K562 (cell line): ENCODE data around the gene FAM120AOS. TPM values are rescaled to one million over a fixed set of nuclear protein-coding genes. Genes with fewer than 3 reads are reported as not detected.

ENCODE experiments used
- CEBPB ChIP-seq: fragments of 450-650 bp; IDR thresholded peaks from 2 replicates; pipeline ENCODE4 v1.6.1; 2016; ENCODE audit warnings: missing genetic modification characterization, missing compliant biosample characterization
- CEBPG ChIP-seq, 3 experiments: fragments of 200-800 bp in 1 of 3; sonication (Bioruptor generic) in 1 of 3; sonication (generic) in 1 of 3; formaldehyde crosslinking in 1 of 3; IDR thresholded peaks in 2 of 3; conservative IDR thresholded peaks in 1 of 3; 2 replicates each; pipeline versions ENCODE4 v1.6.1 to v1.8.0; 2016 to 2022; ENCODE audit warnings: missing compliant biosample characterization in 2 of 3, missing genetic modification characterization in 2 of 3, mild to moderate bottlenecking in 1 of 3, missing genetic modification reagents in 1 of 3
- CHD2 ChIP-seq: IDR thresholded peaks from 2 replicates; pipeline ENCODE4 v1.6.1; 2011; ENCODE audit warnings: low read depth, low read length
- CSDE1 ChIP-seq, 2 experiments: fragments of 450-650 bp; IDR thresholded peaks; 2 replicates each; pipeline ENCODE4 v1.6.1; 2016; ENCODE audit warnings: mild to moderate bottlenecking in 1 of 2
- FOXA3 ChIP-seq, 2 experiments: fragments of 450-650 bp in 1 of 2; sonication (generic) in 1 of 2; formaldehyde crosslinking; IDR thresholded peaks in 1 of 2; conservative IDR thresholded peaks in 1 of 2; 2 replicates each; pipeline versions ENCODE4 v1.4.0 to v1.8.0; 2020 to 2022; ENCODE audit warnings: mild to moderate bottlenecking in 2 of 2, missing genetic modification reagents in 1 of 2
- FOXK1 ChIP-seq: sonication (generic); formaldehyde crosslinking; IDR thresholded peaks from 2 replicates; pipeline ENCODE4 v1.8.0; 2022; ENCODE audit warnings: missing genetic modification reagents, mild to moderate bottlenecking, borderline replicate concordance
- KLF16 ChIP-seq: IDR thresholded peaks from 2 replicates; pipeline ENCODE4 v1.6.1; 2016; ENCODE audit warnings: antibody characterized with exemption
- PRPF4 ChIP-seq: fragments of 200-400 bp; formaldehyde crosslinking; IDR thresholded peaks from one replicate; pipeline ENCODE4 v1.6.1; 2017; ENCODE audit warnings: low read length, low read depth, mild to moderate bottlenecking; ENCODE audit not compliant: insufficient read depth, poor library complexity, severe bottlenecking
- SAFB2 ChIP-seq: fragments of 200-400 bp; formaldehyde crosslinking; IDR thresholded peaks from 2 replicates; pipeline ENCODE4 v1.6.1; 2018; ENCODE audit warnings: borderline replicate concordance, low read length, low read depth, moderate library complexity; ENCODE audit not compliant: severe bottlenecking
- SMAD4 ChIP-seq: fragments of 250-450 bp; sonication (Bioruptor Pico); conservative IDR thresholded peaks from 2 replicates; pipeline ENCODE4 v1.8.0; 2021; ENCODE audit warnings: inconsistent platforms, mild to moderate bottlenecking, moderate library complexity
- WHSC1 ChIP-seq: IDR thresholded peaks from one replicate; pipeline ENCODE4 v1.6.1; 2012; ENCODE audit warnings: low read length, control low read depth, inconsistent platforms
- XRCC3 ChIP-seq: fragments of 450-650 bp; IDR thresholded peaks from 2 replicates; pipeline ENCODE4 v1.6.1; 2017; ENCODE audit warnings: mild to moderate bottlenecking, moderate library complexity
- ZC3H8 ChIP-seq: fragments of 450-650 bp; IDR thresholded peaks from 2 replicates; pipeline ENCODE4 v1.6.1; 2017
- ZNF134 ChIP-seq: fragments of 250-450 bp; sonication (Bioruptor Pico); conservative IDR thresholded peaks from 2 replicates; pipeline ENCODE4 v1.4.0; 2020
- ZNF212 ChIP-seq: fragments of 450-650 bp; formaldehyde crosslinking; IDR thresholded peaks from 2 replicates; pipeline ENCODE4 v1.4.0; 2020; ENCODE audit warnings: mild to moderate bottlenecking
- ZNF24 ChIP-seq: fragments of 450-650 bp; IDR thresholded peaks from 2 replicates; pipeline ENCODE4 v1.6.1; 2016
- ZNF507 ChIP-seq: conservative IDR thresholded peaks from 2 replicates; pipeline ENCODE4 v1.6.1; 2017; ENCODE audit warnings: missing genetic modification characterization, missing compliant biosample characterization
- polyA plus RNA-seq, 8 experiments: library from polyadenylated mRNA; depleted of rRNA in 4 of 8; stranded (reverse) in 5 of 8; unstranded in 3 of 8; fragments of >200 nt; fragmentation: Nextera tagmentation in 2 of 8; fragmentation: Illumina TruSeq in 1 of 8; extraction: Ambion mirVana in 2 of 8; extraction: Trizol in 1 of 8; gene quantifications; 2 replicates each; pipeline versions ENCODE4 v1.2.1 to v1.2.3, GENCODE V29; 2011 to 2014; ENCODE audit warnings: inconsistent platforms in 1 of 8, missing spikeins in 1 of 8
- total RNA-seq, 7 experiments: library from RNA; depleted of rRNA in 6 of 7; stranded (reverse); fragments of >200 nt in 6 of 7; fragmentation: Illumina TruSeq in 2 of 7; extraction: Trizol in 2 of 7; gene quantifications; 2 replicates each; pipeline versions ENCODE4 v1.2.1 to v1.2.3, GENCODE V29; 2011 to 2021; ENCODE audit warnings: low replicate concordance in 1 of 7
- TF ChIP-seq, protein P1 (sequence below): sonication (generic); formaldehyde crosslinking; IDR thresholded peaks from 2 replicates; pipeline ENCODE4 v1.8.0; 2022; ENCODE audit warnings: missing genetic modification reagents, mild to moderate bottlenecking, borderline replicate concordance
- TF ChIP-seq, protein P2 (sequence below): sonication (generic); formaldehyde crosslinking; IDR thresholded peaks from 2 replicates; pipeline ENCODE4 v1.8.0; 2022; ENCODE audit warnings: missing genetic modification reagents, mild to moderate bottlenecking, borderline replicate concordance
- TF ChIP-seq, protein P3 (sequence below): fragments of 250-450 bp; sonication (Bioruptor Pico); IDR thresholded peaks from 2 replicates; pipeline ENCODE4 v1.4.0; 2020; ENCODE audit warnings: mild to moderate bottlenecking, moderate library complexity, borderline replicate concordance

The FAM120AOS gene
- total and polyA plus RNA-seq, 9 of the 15 experiments (the other 6 are each of a cell fraction or from before 2014, with no cell fraction given), result 18.8 to 53.4 (median 41.4) TPM

DNA sequence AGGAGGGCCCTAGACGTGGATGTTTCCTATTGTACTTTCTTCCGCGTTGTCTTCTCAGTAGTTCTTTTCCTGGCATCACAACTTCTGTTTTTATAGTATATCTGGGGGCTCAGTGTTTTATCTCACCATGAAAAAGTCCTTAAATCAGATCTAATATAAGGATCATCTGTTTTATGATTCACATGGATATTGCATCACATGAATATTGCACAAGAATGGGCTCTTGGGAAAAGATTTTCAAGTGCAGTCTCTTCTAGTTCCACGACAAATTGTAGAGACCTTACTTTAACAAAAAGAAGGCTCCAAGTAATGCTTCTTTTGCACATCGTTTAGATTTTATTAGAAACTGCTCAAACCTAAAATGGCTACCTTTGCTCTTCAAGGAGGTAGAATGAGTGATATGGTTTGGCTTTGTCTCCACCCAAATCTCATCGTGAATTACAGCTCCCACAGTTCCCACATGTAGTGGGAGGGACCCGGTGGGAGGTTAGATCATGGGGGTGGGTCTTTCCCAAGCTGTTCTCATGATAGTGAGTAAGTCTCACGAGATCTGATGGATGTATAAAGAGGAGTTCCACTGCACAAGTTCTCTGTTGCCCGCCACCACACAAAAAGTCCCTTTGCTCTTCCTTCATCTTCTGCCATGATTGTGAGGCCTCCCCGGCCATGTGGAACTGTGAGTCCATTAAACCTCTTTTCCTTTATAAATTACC, 55.6 kb downstream of the FAM120AOS start (continued):
- TF ChIP-seq CSDE1 (IDR thresholded peaks at IDR 0.05), result no peak
- no peak for TF ChIP-seq ZC3H8
- TF ChIP-seq WHSC1, result no peak
- no peak for TF ChIP-seq CEBPG (CRISPR knock-in tag; IDR thresholded peaks at IDR 0.05)
- peak; percentile 78 to 85 for TF ChIP-seq CEBPG (tag; conservative IDR thresholded peaks at IDR 0.05 in 1 of 2, IDR thresholded peaks at IDR 0.05 in 1 of 2)
- TF ChIP-seq SAFB2, result no peak
- no peak for TF ChIP-seq ZNF134 (CRISPR knock-in tag)
- no peak for TF ChIP-seq FOXK1 (CRISPR knock-in tag)
- TF ChIP-seq, protein P1, sequence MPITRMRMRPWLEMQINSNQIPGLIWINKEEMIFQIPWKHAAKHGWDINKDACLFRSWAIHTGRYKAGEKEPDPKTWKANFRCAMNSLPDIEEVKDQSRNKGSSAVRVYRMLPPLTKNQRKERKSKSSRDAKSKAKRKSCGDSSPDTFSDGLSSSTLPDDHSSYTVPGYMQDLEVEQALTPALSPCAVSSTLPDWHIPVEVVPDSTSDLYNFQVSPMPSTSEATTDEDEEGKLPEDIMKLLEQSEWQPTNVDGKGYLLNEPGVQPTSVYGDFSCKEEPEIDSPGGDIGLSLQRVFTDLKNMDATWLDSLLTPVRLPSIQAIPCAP (CRISPR knock-in tag), result no peak
- TF ChIP-seq ZNF212 (CRISPR knock-in tag), result no peak
- TF ChIP-seq, protein P2, sequence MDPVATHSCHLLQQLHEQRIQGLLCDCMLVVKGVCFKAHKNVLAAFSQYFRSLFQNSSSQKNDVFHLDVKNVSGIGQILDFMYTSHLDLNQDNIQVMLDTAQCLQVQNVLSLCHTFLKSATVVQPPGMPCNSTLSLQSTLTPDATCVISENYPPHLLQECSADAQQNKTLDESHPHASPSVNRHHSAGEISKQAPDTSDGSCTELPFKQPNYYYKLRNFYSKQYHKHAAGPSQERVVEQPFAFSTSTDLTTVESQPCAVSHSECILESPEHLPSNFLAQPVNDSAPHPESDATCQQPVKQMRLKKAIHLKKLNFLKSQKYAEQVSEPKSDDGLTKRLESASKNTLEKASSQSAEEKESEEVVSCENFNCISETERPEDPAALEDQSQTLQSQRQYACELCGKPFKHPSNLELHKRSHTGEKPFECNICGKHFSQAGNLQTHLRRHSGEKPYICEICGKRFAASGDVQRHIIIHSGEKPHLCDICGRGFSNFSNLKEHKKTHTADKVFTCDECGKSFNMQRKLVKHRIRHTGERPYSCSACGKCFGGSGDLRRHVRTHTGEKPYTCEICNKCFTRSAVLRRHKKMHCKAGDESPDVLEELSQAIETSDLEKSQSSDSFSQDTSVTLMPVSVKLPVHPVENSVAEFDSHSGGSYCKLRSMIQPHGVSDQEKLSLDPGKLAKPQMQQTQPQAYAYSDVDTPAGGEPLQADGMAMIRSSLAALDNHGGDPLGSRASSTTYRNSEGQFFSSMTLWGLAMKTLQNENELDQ (CRISPR knock-in tag), result no peak
- peak; percentile 81 for TF ChIP-seq CEBPB (tag)
- TF ChIP-seq, protein P3, sequence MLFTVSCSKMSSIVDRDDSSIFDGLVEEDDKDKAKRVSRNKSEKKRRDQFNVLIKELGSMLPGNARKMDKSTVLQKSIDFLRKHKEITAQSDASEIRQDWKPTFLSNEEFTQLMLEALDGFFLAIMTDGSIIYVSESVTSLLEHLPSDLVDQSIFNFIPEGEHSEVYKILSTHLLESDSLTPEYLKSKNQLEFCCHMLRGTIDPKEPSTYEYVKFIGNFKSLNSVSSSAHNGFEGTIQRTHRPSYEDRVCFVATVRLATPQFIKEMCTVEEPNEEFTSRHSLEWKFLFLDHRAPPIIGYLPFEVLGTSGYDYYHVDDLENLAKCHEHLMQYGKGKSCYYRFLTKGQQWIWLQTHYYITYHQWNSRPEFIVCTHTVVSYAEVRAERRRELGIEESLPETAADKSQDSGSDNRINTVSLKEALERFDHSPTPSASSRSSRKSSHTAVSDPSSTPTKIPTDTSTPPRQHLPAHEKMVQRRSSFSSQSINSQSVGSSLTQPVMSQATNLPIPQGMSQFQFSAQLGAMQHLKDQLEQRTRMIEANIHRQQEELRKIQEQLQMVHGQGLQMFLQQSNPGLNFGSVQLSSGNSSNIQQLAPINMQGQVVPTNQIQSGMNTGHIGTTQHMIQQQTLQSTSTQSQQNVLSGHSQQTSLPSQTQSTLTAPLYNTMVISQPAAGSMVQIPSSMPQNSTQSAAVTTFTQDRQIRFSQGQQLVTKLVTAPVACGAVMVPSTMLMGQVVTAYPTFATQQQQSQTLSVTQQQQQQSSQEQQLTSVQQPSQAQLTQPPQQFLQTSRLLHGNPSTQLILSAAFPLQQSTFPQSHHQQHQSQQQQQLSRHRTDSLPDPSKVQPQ, result no peak
- no peak for TF ChIP-seq SMAD4 (CRISPR knock-in tag)
- no peak for TF ChIP-seq ZNF507
- TF ChIP-seq PRPF4, result no peak
- no peak for TF ChIP-seq XRCC3
- TF ChIP-seq KLF16, result no peak
- TF ChIP-seq FOXA3 (CRISPR knock-in tag; conservative IDR thresholded peaks at IDR 0.05 in 1 of 2, IDR thresholded peaks at IDR 0.05 in 1 of 2), result no peak
- peak; percentile 53; the same call in 1 of the 2 replicates for TF ChIP-seq CHD2
- TF ChIP-seq ZNF24, result no peak
